Mesendoderm (in vitro differentiated cells): ENCODE results near the gene GTPBP3.

Source experiments
- DNase-seq: peaks from one replicate; pipeline ENCODE4 v3.0.0; 2013
- H2AK5ac ChIP-seq: 2 replicates; pipeline ENCODE4 v1.6.1; 2013; ENCODE audit warnings: low read length, inconsistent platforms
- H2BK120ac ChIP-seq: 2 replicates; pipeline ENCODE4 v1.6.1; 2013; ENCODE audit warnings: low read depth, mild to moderate bottlenecking, low read length, moderate library complexity, mixed read lengths
- H2BK15ac ChIP-seq: replicated peaks from 2 replicates; pipeline ENCODE4 v1.6.1; 2013; ENCODE audit warnings: low read depth, mild to moderate bottlenecking, moderate library complexity
- H2BK5ac ChIP-seq: 2 replicates; pipeline ENCODE4 v1.6.1; 2013; ENCODE audit warnings: low read length, inconsistent platforms
- H3K18ac ChIP-seq: 2 replicates; pipeline ENCODE4 v1.6.1; 2013; ENCODE audit warnings: mild to moderate bottlenecking, low read length, mixed read lengths
- H3K23ac ChIP-seq: one replicate; pipeline ENCODE4 v1.6.1; 2013; ENCODE audit warnings: low read length
- H3K27ac ChIP-seq: 2 replicates; pipeline ENCODE4 v1.5.1; 2013; ENCODE audit warnings: low read depth, mild to moderate bottlenecking, inconsistent platforms, low read length, moderate library complexity
- H3K27me3 ChIP-seq: 2 replicates; pipeline ENCODE4 v1.6.1; 2013; ENCODE audit warnings: low read length, control low read depth, mild to moderate bottlenecking, inconsistent platforms; ENCODE audit not compliant: insufficient read depth, poor library complexity
- H3K36me3 ChIP-seq: 2 replicates; pipeline ENCODE4 v1.6.1; 2013; ENCODE audit warnings: low read length, inconsistent platforms; ENCODE audit not compliant: control insufficient read depth, insufficient read depth
- H3K4ac ChIP-seq: one replicate; pipeline ENCODE4 v1.6.1; 2013; ENCODE audit warnings: low read depth, mild to moderate bottlenecking, low read length, moderate library complexity
- H3K4me1 ChIP-seq: 2 replicates; pipeline ENCODE4 v1.6.1; 2013; ENCODE audit warnings: low read depth, low read length, inconsistent platforms; ENCODE audit not compliant: control insufficient read depth
- H3K4me2 ChIP-seq: 2 replicates; pipeline ENCODE4 v1.6.1; 2013; ENCODE audit warnings: low read length
- H3K4me3 ChIP-seq: 2 replicates; pipeline ENCODE4 v1.5.1; 2013; ENCODE audit warnings: mild to moderate bottlenecking, low read length
- H3K56ac ChIP-seq: one replicate; pipeline ENCODE4 v1.6.1; 2013; ENCODE audit warnings: low read length
- H3K79me1 ChIP-seq: 2 replicates; pipeline ENCODE4 v1.6.1; 2013; ENCODE audit warnings: low read length, inconsistent platforms
- H3K79me2 ChIP-seq: 2 replicates; pipeline ENCODE4 v1.6.1; 2013; ENCODE audit warnings: mild to moderate bottlenecking, low read length; ENCODE audit not compliant: control insufficient read depth, insufficient read depth
- H3K9ac ChIP-seq: 2 replicates; pipeline ENCODE4 v1.6.1; 2013; ENCODE audit warnings: low read length, inconsistent platforms
- H4K5ac ChIP-seq: one replicate; pipeline ENCODE4 v1.6.1; 2013; ENCODE audit warnings: low read length
- H4K8ac ChIP-seq: one replicate; pipeline ENCODE4 v1.6.1; 2013; ENCODE audit warnings: low read depth, mild to moderate bottlenecking, control low read depth, low read length, moderate library complexity
- WGBS: extraction: QIAGEN DNeasy Blood & Tissue Kit; methylation state at CpG from one replicate; pipeline ENCODE4 v1.1.7; 2013; ENCODE audit warnings: low lambda C conversion rate, missing lambda C conversion rate; ENCODE audit not compliant: insufficient coverage; ENCODE audit errors: extremely low coverage; 5-methylcytosine and 5-hydroxymethylcytosine counted together

Gene GTPBP3

GRCh38 chr19:17332677-17333581 lies 4.4 kb upstream of the GTPBP3 start:
- Histone ChIP-seq H3K4me1 (no peaks in the 10 kb centered on the region), H4K5ac (no peak overlapping the region), H2BK15ac (no peak overlapping the region), H2AK5ac (no peak overlapping the region), H3K27ac (no peak overlapping the region), H3K4ac (no peak overlapping the region), H3K18ac (no peak overlapping the region), H3K79me2 (no peaks in the 10 kb centered on the region), H3K23ac (no peak overlapping the region), H3K36me3 (no peaks in the 10 kb centered on the region), H3K27me3 (no peaks in the 10 kb centered on the region), H3K79me1 (no peaks in the 10 kb centered on the region), H3K9ac (no peak overlapping the region), H2BK5ac (no peak overlapping the region), H3K4me3 (no peak overlapping the region), H4K8ac (no peak overlapping the region), H2BK120ac (no peak overlapping the region), H3K56ac (no peak overlapping the region), H3K4me2 (no peak overlapping the region)
- WGBS: no CpG with 5 or more reads among the region's 45 CpGs
- DNase-seq: peak; percentile 94

GRCh38 chr19:17333611-17334413 lies 3.5 kb upstream of the GTPBP3 start:
- WGBS: no CpG with 5 or more reads among the region's 52 CpGs
- Histone ChIP-seq H3K4me1 (no peaks in the 10 kb centered on the region), H3K4ac (peak overlapping the region; percentile 41), H3K27ac (no peak overlapping the region), H3K79me1 (peaks cover 2% of the 10 kb centered on the region), H2AK5ac (no peak overlapping the region), H2BK5ac (no peak overlapping the region), H3K18ac (peak overlapping the region; percentile 52), H4K8ac (no peak overlapping the region), H3K27me3 (no peaks in the 10 kb centered on the region), H2BK120ac (no peak overlapping the region), H3K56ac (peak overlapping the region; percentile 93), H2BK15ac (no peak overlapping the region), H4K5ac (no peak overlapping the region), H3K4me2 (peak overlapping the region; percentile 27), H3K4me3 (peak overlapping the region; percentile 71), H3K9ac (peak overlapping the region; percentile 89), H3K36me3 (no peaks in the 10 kb centered on the region), H3K23ac (no peak overlapping the region), H3K79me2 (no peaks in the 10 kb centered on the region)
- DNase-seq: peak; percentile 69

- peak; percentile 99 for DNase-seq
- Histone ChIP-seq H4K5ac (no peak within 1 kb of the TSS), H3K23ac (no peak within 1 kb of the TSS), H2BK120ac (no peak within 1 kb of the TSS), H3K18ac (peak within 1 kb of the TSS; percentile 52), H2AK5ac (no peak within 1 kb of the TSS), H3K4me3 (peak within 1 kb of the TSS; percentile 71), H3K36me3 (no peaks in the 10 kb centered on the region), H3K27ac (peak within 1 kb of the TSS; percentile 55), H3K4me1 (no peaks in the 10 kb centered on the region), H3K27me3 (no peaks in the 10 kb centered on the region), H3K4me2 (peak within 1 kb of the TSS; percentile 48), H2BK5ac (no peak within 1 kb of the TSS), H4K8ac (no peak within 1 kb of the TSS), H3K79me1 (peaks cover 2% of the 10 kb centered on the region), H2BK15ac (no peak within 1 kb of the TSS), H3K9ac (peak within 1 kb of the TSS; percentile 89), H3K4ac (peak within 1 kb of the TSS; percentile 41), H3K79me2 (no peaks in the 10 kb centered on the region), H3K56ac (peak within 1 kb of the TSS; percentile 93)
- WGBS: no CpG with 5 or more reads among the region's 86 CpGs
Observed at GRCh38 chr19:17334414-17335409, 2.6 kb upstream of the GTPBP3 start, which contains the start of gene ANO8. Gene ANO8, minus strand, starts transcription at chr19:17334855. Its CDS starts 185 bp downstream, at chr19:17334670.

GRCh38 chr19:17335575-17335974 lies 1.8 kb upstream of the GTPBP3 start:
- Histone ChIP-seq H2BK5ac (no peak overlapping the region), H4K5ac (no peak overlapping the region), H3K4me2 (no peak overlapping the region), H3K27me3 (no peaks in the 10 kb centered on the region), H2AK5ac (no peak overlapping the region), H3K23ac (no peak overlapping the region), H3K9ac (no peak overlapping the region), H4K8ac (no peak overlapping the region), H3K79me1 (peaks cover 2% of the 10 kb centered on the region), H2BK15ac (no peak overlapping the region), H2BK120ac (no peak overlapping the region), H3K79me2 (no peaks in the 10 kb centered on the region), H3K4me1 (no peaks in the 10 kb centered on the region), H3K18ac (no peak overlapping the region), H3K56ac (no peak overlapping the region), H3K4me3 (no peak overlapping the region), H3K27ac (no peak overlapping the region), H3K36me3 (no peaks in the 10 kb centered on the region), H3K4ac (no peak overlapping the region)
- WGBS: no CpG with 5 or more reads among the region's 10 CpGs
- DNase-seq: no peak

GRCh38 chr19:17337675-17338432 lies 501 bp downstream of the GTPBP3 start:
- H2BK15ac ChIP-seq: no peak overlapping the region
- no peaks in the 10 kb centered on the region for H3K4me1 ChIP-seq
- DNase-seq: no peak
- H3K4me3 ChIP-seq: peak overlapping the region; percentile 85
- H3K27ac ChIP-seq: no peak overlapping the region
- peak overlapping the region; percentile 54 for H3K4me2 ChIP-seq
- H3K9ac ChIP-seq: peak overlapping the region; percentile 98
- no peaks in the 10 kb centered on the region for H3K79me2 ChIP-seq
- H3K56ac ChIP-seq: peak overlapping the region; percentile 97
- H3K4ac ChIP-seq: peak overlapping the region; percentile 49
- peaks cover 2% of the 10 kb centered on the region for H3K79me1 ChIP-seq
- H3K23ac ChIP-seq: peak overlapping the region; percentile 50
- no peaks in the 10 kb centered on the region for H3K27me3 ChIP-seq
- no peak overlapping the region for H2BK5ac ChIP-seq
- no CpG with 5 or more reads among the region's 50 CpGs for WGBS
- no peaks in the 10 kb centered on the region for H3K36me3 ChIP-seq
- H2AK5ac ChIP-seq: no peak overlapping the region
- H3K18ac ChIP-seq: no peak overlapping the region
- H4K8ac ChIP-seq: no peak overlapping the region
- H4K5ac ChIP-seq: no peak overlapping the region
- no peak overlapping the region for H2BK120ac ChIP-seq
